ENCODE data around the gene TPPP2. TPM values are rescaled to one million over a fixed set of nuclear protein-coding genes. Genes with fewer than 3 reads are reported as not detected.

TPPP2 gene
- total RNA-seq, 1 donor from 2014 or later: not detected

GRCh38 chr14:21011136-21011535 is 18.9 kb upstream of the TPPP2 start:
- Mint-ChIP-seq H3K4me1 (peaks cover 37% of the 10 kb centered on the region), H3K27ac (peak overlapping the region; percentile 7)

GRCh38 chr14:21014761-21015190 is 15.2 kb upstream of the TPPP2 start:
- no peaks in the 10 kb centered on the region for H3K9me3 Mint-ChIP-seq
- no peak overlapping the region for H3K4me3 Mint-ChIP-seq
- H3K27ac Mint-ChIP-seq: no peak overlapping the region
- peak; percentile 93 for TF ChIP-seq CTCF (IDR thresholded peaks at IDR 0.05; ENCODE audit: unreplicated experiment)
- peak; percentile 72 to 91 for DNase-seq (ENCODE audit: low spot score in 2 of 2, unreplicated experiment in 2 of 2)
- H3K27me3 Mint-ChIP-seq (ENCODE audit: low read depth): no peaks in the 10 kb centered on the region
- peaks cover 14% of the 10 kb centered on the region for H3K36me3 Mint-ChIP-seq
- H3K4me1 Mint-ChIP-seq: peaks cover 20% of the 10 kb centered on the region

More at GRCh38 chr14:21011136-21011535, 18.9 kb upstream of the TPPP2 start:
- Mint-ChIP-seq H3K36me3 (no peaks in the 10 kb centered on the region), H3K4me3 (no peak overlapping the region), H3K9me3 (no peaks in the 10 kb centered on the region), H3K27me3 (ENCODE audit: low read depth) (no peaks in the 10 kb centered on the region)
- no peak for TF ChIP-seq CTCF (IDR thresholded peaks at IDR 0.05; ENCODE audit: unreplicated experiment)
- no peak for DNase-seq (ENCODE audit: low spot score in 2 of 2, unreplicated experiment in 2 of 2)

GRCh38 chr14:21015312-21015711 is 14.7 kb upstream of the TPPP2 start:
- Mint-ChIP-seq H3K9me3 (no peaks in the 10 kb centered on the region), H3K27me3 (ENCODE audit: low read depth) (no peaks in the 10 kb centered on the region), H3K27ac (no peak overlapping the region), H3K4me3 (no peak overlapping the region), H3K36me3 (peaks cover 15% of the 10 kb centered on the region), H3K4me1 (peaks cover 20% of the 10 kb centered on the region)
- TF ChIP-seq CTCF (IDR thresholded peaks at IDR 0.05; ENCODE audit: unreplicated experiment): no peak
- DNase-seq (ENCODE audit: low spot score in 2 of 2, unreplicated experiment in 2 of 2): no peak

GRCh38 chr14:21016413-21017190 is 13.4 kb upstream of the TPPP2 start:
- Mint-ChIP-seq H3K4me3 (no peak overlapping the region), H3K27ac (no peak overlapping the region), H3K27me3 (ENCODE audit: low read depth) (no peaks in the 10 kb centered on the region), H3K4me1 (peaks cover 13% of the 10 kb centered on the region), H3K36me3 (peaks cover 25% of the 10 kb centered on the region), H3K9me3 (no peaks in the 10 kb centered on the region)
- no peak for TF ChIP-seq CTCF (IDR thresholded peaks at IDR 0.05; ENCODE audit: unreplicated experiment)
- DNase-seq (ENCODE audit: low spot score in 2 of 2, unreplicated experiment in 2 of 2): no peak

GRCh38 chr14:21017528-21018245 is 12.3 kb upstream of the TPPP2 start:
- Mint-ChIP-seq H3K27me3 (ENCODE audit: low read depth) (no peaks in the 10 kb centered on the region), H3K4me1 (peaks cover 16% of the 10 kb centered on the region), H3K36me3 (peaks cover 30% of the 10 kb centered on the region), H3K27ac (no peak overlapping the region), H3K4me3 (no peak overlapping the region), H3K9me3 (no peaks in the 10 kb centered on the region)
- TF ChIP-seq CTCF (IDR thresholded peaks at IDR 0.05; ENCODE audit: unreplicated experiment): no peak
- DNase-seq (ENCODE audit: low spot score in 2 of 2, unreplicated experiment in 2 of 2): no peak

All from mesothelial cell of epicardium (in vitro differentiated cells).